Daoy (cell line): ENCODE measurements around the gene SMARCB1. TPM values are rescaled to one million over a fixed set of nuclear protein-coding genes. Genes with fewer than 3 reads are reported as not detected.

Experiments used
- DNase-seq: peaks from one replicate; pipeline ENCODE4 v3.0.0-alpha.2; 2015; ENCODE audit warnings: low read depth
- total RNA-seq: library from RNA; depleted of rRNA; stranded (reverse); fragments of >200 nt; shearing (Covaris generic); gene quantifications from 2 replicates; pipeline ENCODE4 v1.2.3, GENCODE V29; 2014

Gene SMARCB1
- total RNA-seq, 1 experiment from 2014 or later: 125 TPM

- DNase-seq: no peak
Observed at GRCh38 chr22:23780146-23780748, 6.5 kb upstream of the SMARCB1 start.

GRCh38 chr22:23781065-23781464, 5.7 kb upstream of the SMARCB1 start:
- DNase-seq: no peak

GRCh38 chr22:23781511-23782183, 5.1 kb upstream of the SMARCB1 start:
- peak; percentile 82 for DNase-seq

GRCh38 chr22:23782252-23782651, 4.5 kb upstream of the SMARCB1 start:
- DNase-seq: no peak

- DNase-seq: no peak
Observed at GRCh38 chr22:23782703-23783102, 4.1 kb upstream of the SMARCB1 start.

GRCh38 chr22:23783265-23784150, 3.3 kb upstream of the SMARCB1 start:
- DNase-seq: no peak

GRCh38 chr22:23784215-23784732, 2.5 kb upstream of the SMARCB1 start:
- peak; percentile 64 for DNase-seq

- no peak for DNase-seq
Observed at GRCh38 chr22:23786261-23786710, 480 bp upstream of the SMARCB1 start.

GRCh38 chr22:23787600-23787896, 782 bp downstream of the SMARCB1 start:
- no peak for DNase-seq

GRCh38 chr22:23787910-23788309, 1.1 kb downstream of the SMARCB1 start:
- no peak for DNase-seq

- DNase-seq: no peak
Observed at GRCh38 chr22:23789121-23789520, 2.4 kb downstream of the SMARCB1 start.

- no peak for DNase-seq
Observed at GRCh38 chr22:23789638-23790037, 2.9 kb downstream of the SMARCB1 start.

GRCh38 chr22:23790819-23791737, 4.3 kb downstream of the SMARCB1 start:
- DNase-seq: no peak

- no peak for DNase-seq
Observed at GRCh38 chr22:23791738-23792645, 5.2 kb downstream of the SMARCB1 start.

- DNase-seq: no peak
Observed at GRCh38 chr22:23793326-23793725, 6.6 kb downstream of the SMARCB1 start.

GRCh38 chr22:23796461-23796860, 9.7 kb downstream of the SMARCB1 start:
- DNase-seq: no peak

- DNase-seq: no peak
Observed at GRCh38 chr22:23800297-23801237, 13.8 kb downstream of the SMARCB1 start.

- DNase-seq: no peak
Observed at GRCh38 chr22:23801238-23801821, 14.6 kb downstream of the SMARCB1 start.

- no peak for DNase-seq
Observed at GRCh38 chr22:23801886-23802377, 15.2 kb downstream of the SMARCB1 start.
